SK-N-SH treated with all-trans-retinoic acid at 6 μM for 48 hours (cell line): ENCODE results near the gene SPOCD1.

Experiments
- CREB5 ChIP-seq: fragments of 250-450 bp; sonication (Bioruptor Pico); IDR thresholded peaks from 2 replicates; pipeline ENCODE4 v1.5.1; 2020; ENCODE audit warnings: low read depth, mild to moderate bottlenecking, moderate library complexity
- ESRRG ChIP-seq: fragments of 250-450 bp; sonication (Bioruptor Pico); IDR thresholded peaks from 2 replicates; pipeline ENCODE4 v1.6.1; 2021; ENCODE audit warnings: mild to moderate bottlenecking
- GLIS3 ChIP-seq: fragments of 250-450 bp; sonication (Bioruptor Pico); IDR thresholded peaks from 2 replicates; pipeline ENCODE4 v1.5.0; 2020; ENCODE audit warnings: mild to moderate bottlenecking, moderate library complexity
- PPARA ChIP-seq: fragments of 250-450 bp; sonication (Bioruptor Pico); IDR thresholded peaks from 2 replicates; pipeline ENCODE4 v1.5.0; 2020; ENCODE audit warnings: mild to moderate bottlenecking, borderline replicate concordance

GRCh38 chr1:31772669-31773248, 43.1 kb downstream of the SPOCD1 start:
- TF ChIP-seq CREB5, result no peak
- no peak for TF ChIP-seq ESRRG
- TF ChIP-seq GLIS3, result no peak
- TF ChIP-seq PPARA, result no peak
